Mesendoderm (in vitro differentiated cells): ENCODE results near the gene TRPM3.

Experiments
- DNase-seq: peaks from one replicate; pipeline ENCODE4 v3.0.0; 2013
- H2AK5ac ChIP-seq: 2 replicates; pipeline ENCODE4 v1.6.1; 2013; ENCODE audit warnings: low read length, inconsistent platforms
- H2BK120ac ChIP-seq: 2 replicates; pipeline ENCODE4 v1.6.1; 2013; ENCODE audit warnings: low read depth, mild to moderate bottlenecking, low read length, moderate library complexity, mixed read lengths
- H2BK15ac ChIP-seq: replicated peaks from 2 replicates; pipeline ENCODE4 v1.6.1; 2013; ENCODE audit warnings: low read depth, mild to moderate bottlenecking, moderate library complexity
- H2BK5ac ChIP-seq: 2 replicates; pipeline ENCODE4 v1.6.1; 2013; ENCODE audit warnings: low read length, inconsistent platforms
- H3K18ac ChIP-seq: 2 replicates; pipeline ENCODE4 v1.6.1; 2013; ENCODE audit warnings: mild to moderate bottlenecking, low read length, mixed read lengths
- H3K23ac ChIP-seq: one replicate; pipeline ENCODE4 v1.6.1; 2013; ENCODE audit warnings: low read length
- H3K27ac ChIP-seq: 2 replicates; pipeline ENCODE4 v1.5.1; 2013; ENCODE audit warnings: low read depth, mild to moderate bottlenecking, inconsistent platforms, low read length, moderate library complexity
- H3K27me3 ChIP-seq: 2 replicates; pipeline ENCODE4 v1.6.1; 2013; ENCODE audit warnings: low read length, control low read depth, mild to moderate bottlenecking, inconsistent platforms; ENCODE audit not compliant: insufficient read depth, poor library complexity
- H3K36me3 ChIP-seq: 2 replicates; pipeline ENCODE4 v1.6.1; 2013; ENCODE audit warnings: low read length, inconsistent platforms; ENCODE audit not compliant: control insufficient read depth, insufficient read depth
- H3K4ac ChIP-seq: one replicate; pipeline ENCODE4 v1.6.1; 2013; ENCODE audit warnings: low read depth, mild to moderate bottlenecking, low read length, moderate library complexity
- H3K4me1 ChIP-seq: 2 replicates; pipeline ENCODE4 v1.6.1; 2013; ENCODE audit warnings: low read depth, low read length, inconsistent platforms; ENCODE audit not compliant: control insufficient read depth
- H3K4me2 ChIP-seq: 2 replicates; pipeline ENCODE4 v1.6.1; 2013; ENCODE audit warnings: low read length
- H3K4me3 ChIP-seq: 2 replicates; pipeline ENCODE4 v1.5.1; 2013; ENCODE audit warnings: mild to moderate bottlenecking, low read length
- H3K56ac ChIP-seq: one replicate; pipeline ENCODE4 v1.6.1; 2013; ENCODE audit warnings: low read length
- H3K79me1 ChIP-seq: 2 replicates; pipeline ENCODE4 v1.6.1; 2013; ENCODE audit warnings: low read length, inconsistent platforms
- H3K79me2 ChIP-seq: 2 replicates; pipeline ENCODE4 v1.6.1; 2013; ENCODE audit warnings: mild to moderate bottlenecking, low read length; ENCODE audit not compliant: control insufficient read depth, insufficient read depth
- H3K9ac ChIP-seq: 2 replicates; pipeline ENCODE4 v1.6.1; 2013; ENCODE audit warnings: low read length, inconsistent platforms
- H4K5ac ChIP-seq: one replicate; pipeline ENCODE4 v1.6.1; 2013; ENCODE audit warnings: low read length
- H4K8ac ChIP-seq: one replicate; pipeline ENCODE4 v1.6.1; 2013; ENCODE audit warnings: low read depth, mild to moderate bottlenecking, control low read depth, low read length, moderate library complexity
- WGBS: extraction: QIAGEN DNeasy Blood & Tissue Kit; methylation state at CpG from one replicate; pipeline ENCODE4 v1.1.7; 2013; ENCODE audit warnings: low lambda C conversion rate, missing lambda C conversion rate; ENCODE audit not compliant: insufficient coverage; ENCODE audit errors: extremely low coverage; 5-methylcytosine and 5-hydroxymethylcytosine counted together

TRPM3 gene

DNA sequence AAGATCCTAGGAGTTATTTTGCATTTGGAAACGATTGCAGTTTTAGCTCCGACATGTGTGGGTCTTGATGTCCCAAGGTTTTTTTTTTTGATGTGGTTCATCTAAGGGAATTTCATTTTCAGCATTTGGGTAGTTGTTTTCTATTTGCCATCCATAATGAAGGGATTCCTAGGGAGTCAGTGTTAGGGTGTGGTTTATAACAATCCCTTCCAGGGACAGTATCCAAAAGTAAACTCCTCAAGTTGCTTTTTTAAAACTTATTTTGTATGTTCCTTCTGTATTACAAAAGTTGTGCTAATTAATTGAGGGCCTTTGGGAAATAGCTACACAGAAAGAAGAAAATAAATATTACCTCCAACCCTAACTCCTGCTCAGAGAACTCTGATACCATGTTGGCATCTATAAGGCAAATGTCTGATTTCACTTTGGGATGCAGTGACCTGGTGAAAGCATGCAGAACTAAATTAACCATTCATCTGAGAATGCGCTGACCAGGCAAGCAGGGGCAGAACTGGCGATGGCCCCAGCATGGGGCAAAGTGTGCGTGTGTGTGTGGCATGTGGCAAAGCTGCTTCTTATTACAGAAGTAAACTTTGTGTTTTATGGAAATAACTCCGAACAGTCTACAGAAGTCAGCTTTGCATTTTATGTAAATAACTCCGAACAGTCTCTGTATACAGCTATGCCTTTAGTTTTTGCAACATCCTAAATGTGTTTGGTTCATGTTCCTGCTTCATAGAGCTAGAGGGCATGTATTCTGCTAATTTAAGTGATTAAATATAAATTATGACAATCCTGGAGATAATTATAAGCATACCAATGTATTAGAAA lies 237.2 kb downstream of the TRPM3 start:
- WGBS: no CpG with 5 or more reads among the region's 7 CpGs
- H3K79me2 ChIP-seq: no peaks in the 10 kb centered on the region
- DNase-seq: no peak
- no peak overlapping the region for H2BK5ac ChIP-seq
- H3K18ac ChIP-seq: no peak overlapping the region
- no peak overlapping the region for H3K27ac ChIP-seq
- no peak overlapping the region for H2BK120ac ChIP-seq
- H3K4me1 ChIP-seq: no peaks in the 10 kb centered on the region
- no peak overlapping the region for H2AK5ac ChIP-seq
- no peak overlapping the region for H3K56ac ChIP-seq
- no peak overlapping the region for H2BK15ac ChIP-seq
- H3K9ac ChIP-seq: no peak overlapping the region
- H3K27me3 ChIP-seq: no peaks in the 10 kb centered on the region
- no peak overlapping the region for H4K5ac ChIP-seq
- no peaks in the 10 kb centered on the region for H3K36me3 ChIP-seq
- no peak overlapping the region for H3K23ac ChIP-seq
- H3K4me3 ChIP-seq: no peak overlapping the region
- no peak overlapping the region for H3K4ac ChIP-seq
- H3K4me2 ChIP-seq: no peak overlapping the region
- H3K79me1 ChIP-seq: no peaks in the 10 kb centered on the region
- no peak overlapping the region for H4K8ac ChIP-seq

DNA sequence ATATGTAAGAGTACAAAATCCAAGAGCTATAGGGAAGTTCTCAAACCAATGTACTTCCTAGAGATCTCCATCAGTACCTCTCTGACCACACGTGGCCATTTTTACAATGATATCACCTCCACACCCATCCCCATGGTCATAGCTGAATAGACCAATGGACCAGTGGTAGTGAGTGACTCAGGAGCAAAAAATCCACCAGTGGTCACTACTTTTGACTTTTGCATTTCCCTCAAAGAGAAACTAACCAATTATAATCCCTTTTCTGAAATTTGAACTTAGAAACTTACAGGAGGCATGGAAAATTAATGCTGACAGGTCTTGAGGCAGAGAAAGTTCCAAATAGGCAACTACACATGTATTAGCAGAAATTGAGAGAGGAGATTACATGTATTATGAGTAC lies 238.4 kb downstream of the TRPM3 start:
- no peak overlapping the region for H3K9ac ChIP-seq
- no peak overlapping the region for H2BK120ac ChIP-seq
- no peak overlapping the region for H3K56ac ChIP-seq
- H3K4me2 ChIP-seq: no peak overlapping the region
- H3K36me3 ChIP-seq: no peaks in the 10 kb centered on the region
- no peaks in the 10 kb centered on the region for H3K79me2 ChIP-seq
- H4K5ac ChIP-seq: no peak overlapping the region
- no peak overlapping the region for H2BK15ac ChIP-seq
- H3K4ac ChIP-seq: no peak overlapping the region
- H2BK5ac ChIP-seq: no peak overlapping the region
- H3K27me3 ChIP-seq: no peaks in the 10 kb centered on the region
- H4K8ac ChIP-seq: no peak overlapping the region
- no peaks in the 10 kb centered on the region for H3K79me1 ChIP-seq
- H3K18ac ChIP-seq: no peak overlapping the region
- H3K23ac ChIP-seq: no peak overlapping the region
- H3K4me3 ChIP-seq: no peak overlapping the region
- no CpG with 5 or more reads among the region's 1 CpG for WGBS
- H2AK5ac ChIP-seq: no peak overlapping the region
- peak; percentile 11 for DNase-seq
- H3K4me1 ChIP-seq: no peaks in the 10 kb centered on the region
- no peak overlapping the region for H3K27ac ChIP-seq

DNA sequence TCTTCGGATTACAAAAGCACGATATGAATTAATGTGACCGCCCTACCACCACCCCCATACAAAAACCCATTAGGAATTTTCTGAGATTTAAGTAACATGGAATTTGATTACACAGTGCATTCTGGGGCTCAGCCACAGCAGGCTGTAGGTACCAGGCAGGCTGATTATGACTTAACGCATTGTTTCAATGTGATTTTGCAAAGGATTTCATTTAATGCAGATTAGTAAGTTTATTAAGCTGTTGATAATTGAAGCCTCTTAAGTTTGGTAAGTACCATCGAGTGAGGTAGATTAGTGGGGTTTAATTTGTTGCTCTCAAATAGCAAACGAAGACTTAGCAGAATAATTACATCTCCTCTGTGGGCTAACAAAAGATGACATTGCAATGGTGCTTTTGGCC lies 240.1 kb downstream of the TRPM3 start:
- Histone ChIP-seq H3K18ac (no peak overlapping the region), H2BK120ac (no peak overlapping the region), H3K4ac (no peak overlapping the region), H3K56ac (no peak overlapping the region), H2BK5ac (no peak overlapping the region), H2AK5ac (no peak overlapping the region), H3K27ac (no peak overlapping the region), H4K5ac (no peak overlapping the region), H3K4me1 (no peaks in the 10 kb centered on the region), H3K4me3 (no peak overlapping the region), H3K27me3 (no peaks in the 10 kb centered on the region), H3K9ac (no peak overlapping the region), H3K79me1 (no peaks in the 10 kb centered on the region), H3K36me3 (no peaks in the 10 kb centered on the region), H2BK15ac (no peak overlapping the region), H3K4me2 (no peak overlapping the region), H3K79me2 (no peaks in the 10 kb centered on the region), H3K23ac (no peak overlapping the region), H4K8ac (no peak overlapping the region)
- DNase-seq: no peak
- no CpG with 5 or more reads among the region's 6 CpGs for WGBS

DNA sequence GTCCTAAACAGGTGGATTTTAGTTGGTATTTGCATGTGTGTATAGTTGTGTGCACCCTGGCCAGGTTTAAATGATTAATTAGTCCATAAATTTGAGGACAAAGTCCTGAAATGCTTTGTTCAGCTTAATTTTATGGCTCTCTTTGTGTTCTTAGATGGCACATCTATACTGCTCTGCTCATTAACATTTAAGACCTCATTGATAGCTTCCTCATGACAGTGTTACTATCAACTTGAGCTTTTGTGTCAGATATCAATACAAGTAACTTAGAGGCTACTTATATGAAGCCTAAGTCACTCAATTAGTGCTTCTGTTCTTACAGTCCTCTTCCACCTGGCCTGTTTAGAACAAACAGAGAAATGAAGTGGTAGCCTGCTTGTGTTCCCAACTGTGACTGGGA lies 240.9 kb downstream of the TRPM3 start:
- Histone ChIP-seq H2BK120ac (no peak overlapping the region), H3K18ac (no peak overlapping the region), H2BK5ac (no peak overlapping the region), H3K27me3 (no peaks in the 10 kb centered on the region), H4K5ac (no peak overlapping the region), H3K23ac (no peak overlapping the region), H3K4me2 (no peak overlapping the region), H3K56ac (no peak overlapping the region), H3K79me2 (no peaks in the 10 kb centered on the region), H3K9ac (no peak overlapping the region), H2AK5ac (no peak overlapping the region), H2BK15ac (no peak overlapping the region), H3K36me3 (no peaks in the 10 kb centered on the region), H3K4me3 (no peak overlapping the region), H3K4me1 (no peaks in the 10 kb centered on the region), H3K79me1 (no peaks in the 10 kb centered on the region), H4K8ac (no peak overlapping the region), H3K4ac (no peak overlapping the region), H3K27ac (no peak overlapping the region)
- no peak for DNase-seq

DNA sequence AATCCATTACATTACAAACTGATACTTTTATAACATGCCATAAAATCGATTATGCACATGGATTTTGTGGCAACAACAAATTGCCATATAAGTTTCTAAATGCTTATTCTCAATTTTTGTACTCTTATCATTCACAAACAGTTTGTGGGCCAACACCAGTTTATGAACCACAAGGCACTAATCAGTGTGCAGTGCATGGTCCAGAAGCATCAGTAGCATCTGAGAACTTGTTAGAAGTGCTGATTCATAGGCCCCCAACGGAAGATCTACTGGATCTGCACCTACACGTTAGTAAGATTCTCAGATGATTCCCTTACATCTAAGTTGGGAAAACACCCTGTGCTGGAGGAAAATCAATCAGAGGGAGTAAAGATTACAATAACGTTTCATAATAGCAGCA lies 242.8 kb downstream of the TRPM3 start:
- Histone ChIP-seq H3K18ac (no peak overlapping the region), H3K79me1 (no peaks in the 10 kb centered on the region), H2BK5ac (no peak overlapping the region), H3K9ac (no peak overlapping the region), H4K8ac (no peak overlapping the region), H3K36me3 (no peaks in the 10 kb centered on the region), H3K4me1 (no peaks in the 10 kb centered on the region), H3K4ac (no peak overlapping the region), H2BK15ac (no peak overlapping the region), H3K4me2 (no peak overlapping the region), H3K27me3 (no peaks in the 10 kb centered on the region), H3K56ac (no peak overlapping the region), H3K79me2 (no peaks in the 10 kb centered on the region), H3K4me3 (no peak overlapping the region), H2AK5ac (no peak overlapping the region), H3K23ac (no peak overlapping the region), H4K5ac (no peak overlapping the region), H2BK120ac (no peak overlapping the region), H3K27ac (no peak overlapping the region)
- WGBS: no CpG with 5 or more reads among the region's 4 CpGs
- no peak for DNase-seq

DNA sequence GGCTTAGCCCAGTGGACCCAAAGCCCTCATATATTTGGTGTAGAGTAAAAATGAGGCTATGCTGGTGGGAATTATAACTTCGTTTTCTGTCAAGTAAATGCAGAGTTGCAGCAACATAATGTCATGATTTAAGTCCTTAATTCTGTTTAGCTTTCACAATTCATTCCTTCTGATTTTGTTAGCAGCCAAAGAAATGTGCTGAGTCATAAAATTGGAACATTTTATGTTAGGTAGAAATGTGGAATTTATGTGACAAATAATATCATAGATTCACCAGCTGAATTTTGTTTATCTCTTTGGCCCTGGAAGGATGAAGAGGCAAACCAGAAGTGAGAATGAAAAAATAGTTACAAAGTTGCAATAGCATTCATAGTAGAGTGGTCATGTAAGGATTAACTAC lies 247.0 kb downstream of the TRPM3 start:
- no peak overlapping the region for H3K23ac ChIP-seq
- no peak overlapping the region for H3K4me2 ChIP-seq
- H4K8ac ChIP-seq: no peak overlapping the region
- DNase-seq: no peak
- H3K56ac ChIP-seq: no peak overlapping the region
- H2BK5ac ChIP-seq: no peak overlapping the region
- H3K79me2 ChIP-seq: no peaks in the 10 kb centered on the region
- H3K18ac ChIP-seq: no peak overlapping the region
- no peak overlapping the region for H3K4me3 ChIP-seq
- no peaks in the 10 kb centered on the region for H3K27me3 ChIP-seq
- no peak overlapping the region for H3K9ac ChIP-seq
- no peak overlapping the region for H2BK120ac ChIP-seq
- no peak overlapping the region for H3K27ac ChIP-seq
- H2BK15ac ChIP-seq: no peak overlapping the region
- no CpG with 5 or more reads among the region's 1 CpG for WGBS
- H3K36me3 ChIP-seq: no peaks in the 10 kb centered on the region
- no peak overlapping the region for H2AK5ac ChIP-seq
- H3K4me1 ChIP-seq: no peaks in the 10 kb centered on the region
- no peak overlapping the region for H3K4ac ChIP-seq
- H4K5ac ChIP-seq: no peak overlapping the region
- no peaks in the 10 kb centered on the region for H3K79me1 ChIP-seq
